Kidney (tissue), 14 donors: ENCODE measurements around the gene LMO1. TPM values are rescaled to one million over a fixed set of nuclear protein-coding genes. Genes with fewer than 3 reads are reported as not detected.

Experiments
- DNase-seq, 5 donors: peaks; one replicate each; pipeline ENCODE4 v3.0.0-alpha.2; 2013 to 2020
- FAIRE-seq: peaks from 2 replicates; lab custom pipeline; 2012; peaks lifted over from hg19 to GRCh38; lab: Jason Lieb, UNC
- H3K27ac ChIP-seq, 2 donors: one replicate each; pipeline ENCODE4 v1.7.0; 2013; ENCODE audit warnings: low read depth in 2 of 2, low read length in 2 of 2, inconsistent platforms in 1 of 2
- H3K27me3 ChIP-seq: one replicate; pipeline ENCODE4 v1.7.1; 2013; ENCODE audit warnings: low read length, inconsistent platforms; ENCODE audit not compliant: control insufficient read depth, insufficient read depth
- H3K36me3 ChIP-seq, 3 donors: one replicate each; pipeline versions ENCODE4 v1.7.0 to v1.7.1; 2013; ENCODE audit warnings: low read length in 3 of 3, control low read depth in 1 of 3, inconsistent platforms in 1 of 3; ENCODE audit not compliant: insufficient read depth in 3 of 3, control insufficient read depth in 2 of 3
- H3K4me1 ChIP-seq, 3 donors: one replicate each; pipeline versions ENCODE4 v1.7.0 to v1.7.1; 2013; ENCODE audit warnings: low read length in 3 of 3, inconsistent platforms in 1 of 3, low read depth in 1 of 3; ENCODE audit not compliant: control insufficient read depth in 2 of 3, insufficient read depth in 2 of 3
- H3K4me3 ChIP-seq, 3 donors: one replicate each; pipeline versions ENCODE4 v1.7.0 to v1.8.1; 2013; ENCODE audit warnings: low read length in 3 of 3, control low read depth in 1 of 3, inconsistent platforms in 1 of 3
- H3K9ac ChIP-seq, 3 donors: one replicate each; pipeline versions ENCODE4 v1.7.0 to v1.7.1; 2013; ENCODE audit warnings: low read length in 3 of 3, control low read depth in 1 of 3, inconsistent platforms in 1 of 3
- H3K9me3 ChIP-seq, 3 donors: one replicate each; pipeline versions ENCODE4 v1.7.0 to v1.7.1; 2013; ENCODE audit warnings: low read length in 3 of 3, control low read depth in 1 of 3, inconsistent platforms in 1 of 3; ENCODE audit not compliant: control insufficient read depth in 2 of 3, insufficient read depth in 1 of 3
- intact Hi-C: fragments of 100-400 bp; cut with DNase I; formaldehyde crosslinking; loops from one replicate; pipeline ENCODE4 v1.11.1; 2022
- polyA plus RNA-seq: library from polyadenylated mRNA; stranded (reverse); fragments of 350-450 nt; fragmentation: Illumina TruSeq; extraction: RNeasy Lipid Tissue Mini Kit (QIAGEN cat#74804); gene quantifications from one replicate; pipeline ENCODE4 v1.2.3, GENCODE V29; 2014; ENCODE audit warnings: low read depth, low replicate concordance; ENCODE audit not compliant: insufficient read depth
- total RNA-seq: library from RNA; stranded (reverse); fragmentation: NEBNext Ultra II Directional; extraction: Animal tissue kit (Norgen Biotek cat#: 25700); gene quantifications from one replicate; pipeline ENCODE4 v1.2.1, GENCODE V29; 2021
- TF ChIP-seq, protein P1 (sequence below): IDR thresholded peaks from 3 replicates; pipeline ENCODE4 v1.5.1; 2012; ENCODE audit warnings: mild to moderate bottlenecking, moderate library complexity, borderline replicate concordance; ENCODE audit not compliant: insufficient read depth; ENCODE audit errors: extremely low read depth
- donor health status: control.
- donor health status: control.
- donor health status: control.
- donor health status: control.
- donor health status: control.
- donor health status: DM: yes; HTN: yes; CAD: no.
- donor health status: Normal renal cell carcinoma (clear cell type).

LMO1 gene
- total and polyA plus RNA-seq, 2 donors from 2014 or later = 0.95 TPM; not detected in 1

DNA sequence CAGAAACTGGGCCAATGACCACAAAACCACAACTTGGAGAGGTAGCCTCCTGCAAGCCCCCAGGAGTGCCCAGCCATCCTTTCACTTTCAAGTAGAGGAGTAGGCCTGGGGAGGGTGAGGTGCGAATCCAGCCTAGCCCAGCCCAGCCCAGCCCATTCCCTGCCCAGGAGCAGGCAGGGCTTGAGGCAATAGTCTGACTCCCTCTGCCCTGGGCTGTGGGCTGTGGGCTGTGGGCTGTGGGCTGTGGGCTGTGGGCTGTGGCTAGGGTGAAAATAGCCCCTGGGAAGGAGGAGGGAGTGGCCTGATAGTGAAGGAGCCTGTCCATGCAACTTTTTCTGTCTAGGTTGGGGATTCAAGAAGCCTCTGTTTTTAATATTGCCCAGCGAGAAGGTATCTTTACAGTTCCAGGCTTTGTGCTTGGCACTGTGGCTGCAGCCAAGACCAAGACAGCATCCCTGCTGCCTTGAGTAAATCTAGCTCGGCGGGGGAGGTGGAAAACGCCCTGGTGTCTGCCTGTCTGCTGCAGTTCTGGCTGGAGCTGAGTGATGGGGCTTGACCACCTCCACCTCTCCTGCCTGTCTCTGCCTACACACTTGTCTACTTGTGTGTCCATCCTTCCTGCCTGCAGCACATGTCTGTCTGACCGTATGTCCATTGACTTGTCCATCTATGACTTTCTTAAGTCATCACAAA, 40.7 kb downstream of the LMO1 start:
- Histone ChIP-seq H3K36me3 (no peaks in the 10 kb centered on the region), H3K27me3 (no peaks in the 10 kb centered on the region), H3K9me3 (no peaks in the 10 kb centered on the region), H3K4me3 (no peak overlapping the region), H3K4me1 (no peaks in the 10 kb centered on the region), H3K27ac (no peak overlapping the region), H3K9ac (no peak overlapping the region)
- intact Hi-C loops = loop anchor here (5.0 kb wide), 1 partner anchor 344 kb away; no protein-coding TSS in a partner anchor
- no peak for FAIRE-seq
- DNase-seq = peak in 1 of 5 donors; percentile 60
- TF ChIP-seq, protein P1, sequence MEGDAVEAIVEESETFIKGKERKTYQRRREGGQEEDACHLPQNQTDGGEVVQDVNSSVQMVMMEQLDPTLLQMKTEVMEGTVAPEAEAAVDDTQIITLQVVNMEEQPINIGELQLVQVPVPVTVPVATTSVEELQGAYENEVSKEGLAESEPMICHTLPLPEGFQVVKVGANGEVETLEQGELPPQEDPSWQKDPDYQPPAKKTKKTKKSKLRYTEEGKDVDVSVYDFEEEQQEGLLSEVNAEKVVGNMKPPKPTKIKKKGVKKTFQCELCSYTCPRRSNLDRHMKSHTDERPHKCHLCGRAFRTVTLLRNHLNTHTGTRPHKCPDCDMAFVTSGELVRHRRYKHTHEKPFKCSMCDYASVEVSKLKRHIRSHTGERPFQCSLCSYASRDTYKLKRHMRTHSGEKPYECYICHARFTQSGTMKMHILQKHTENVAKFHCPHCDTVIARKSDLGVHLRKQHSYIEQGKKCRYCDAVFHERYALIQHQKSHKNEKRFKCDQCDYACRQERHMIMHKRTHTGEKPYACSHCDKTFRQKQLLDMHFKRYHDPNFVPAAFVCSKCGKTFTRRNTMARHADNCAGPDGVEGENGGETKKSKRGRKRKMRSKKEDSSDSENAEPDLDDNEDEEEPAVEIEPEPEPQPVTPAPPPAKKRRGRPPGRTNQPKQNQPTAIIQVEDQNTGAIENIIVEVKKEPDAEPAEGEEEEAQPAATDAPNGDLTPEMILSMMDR = no peak

DNA sequence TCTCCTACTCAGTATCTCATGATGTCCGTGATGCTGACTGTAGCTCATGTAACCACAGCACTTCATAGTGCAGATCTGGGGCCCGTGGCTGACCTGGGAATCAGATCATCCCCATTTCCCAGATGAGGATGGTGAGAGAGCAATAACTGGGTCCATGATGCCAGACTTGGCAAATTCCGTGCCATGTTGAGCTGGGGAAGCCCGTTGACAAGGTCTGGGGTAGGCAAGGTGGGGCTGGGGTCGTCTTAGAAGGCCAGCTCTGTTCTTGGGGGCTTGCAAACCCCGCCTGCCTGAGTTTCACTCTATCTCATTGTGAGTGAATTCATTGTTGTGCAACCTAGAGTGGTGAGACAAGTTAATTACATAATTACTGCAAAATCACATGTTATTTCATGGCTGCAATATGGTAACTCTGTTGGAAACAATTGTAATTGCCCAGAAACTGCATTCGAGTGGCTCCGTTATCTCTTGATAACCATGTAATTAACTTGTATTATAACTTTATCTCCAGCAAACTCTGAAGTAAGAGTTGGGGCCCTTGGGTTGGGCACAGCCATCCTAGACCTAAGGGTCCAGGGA, 41.7 kb downstream of the LMO1 start:
- H3K27ac ChIP-seq = no peak overlapping the region
- DNase-seq (no peak), FAIRE-seq (no peak)
- no peak overlapping the region for H3K9ac ChIP-seq
- H3K27me3 ChIP-seq = no peaks in the 10 kb centered on the region
- TF ChIP-seq, protein P1 = no peak
- intact Hi-C loops = loop anchor here (5.0 kb wide), 1 partner anchor 345 kb away; no protein-coding TSS in a partner anchor
- H3K36me3 ChIP-seq = no peaks in the 10 kb centered on the region
- H3K4me1 ChIP-seq = no peaks in the 10 kb centered on the region
- H3K4me3 ChIP-seq = no peak overlapping the region
- no peaks in the 10 kb centered on the region for H3K9me3 ChIP-seq

DNA sequence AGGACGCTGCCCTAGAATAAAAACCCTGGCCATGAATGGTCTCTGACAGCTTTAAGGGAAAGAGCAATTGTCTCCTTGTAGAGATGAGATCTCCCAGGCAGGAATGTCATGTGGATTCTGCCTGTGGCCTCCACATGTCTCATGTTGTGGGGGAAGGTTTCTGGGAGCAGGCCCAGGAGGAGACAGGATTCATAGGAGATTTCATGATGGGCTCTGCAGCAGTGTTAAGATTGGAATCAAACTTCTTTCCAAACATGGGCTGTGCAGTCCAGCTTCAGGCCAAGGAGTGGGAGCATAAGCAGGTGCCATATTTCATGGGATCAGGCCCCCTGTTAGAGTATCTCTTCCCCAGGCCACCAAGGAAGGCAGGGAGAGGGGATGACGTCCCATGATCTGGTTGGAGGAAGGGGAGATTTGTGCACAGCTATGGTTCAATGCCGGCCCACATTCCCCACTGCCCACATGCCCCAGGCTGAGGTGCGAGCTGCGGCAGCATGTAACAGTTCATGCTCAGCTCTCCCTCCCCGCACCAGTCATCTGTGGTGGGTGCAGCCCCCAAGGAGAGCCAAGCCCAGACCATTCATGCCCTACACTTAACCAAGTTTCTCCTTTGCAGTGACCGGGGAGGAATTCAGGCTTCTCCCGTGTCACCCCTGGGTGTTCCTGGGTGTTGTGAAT, 42.5 kb downstream of the LMO1 start:
- Histone ChIP-seq H3K27me3 (no peaks in the 10 kb centered on the region), H3K9ac (no peak overlapping the region), H3K9me3 (no peaks in the 10 kb centered on the region), H3K4me3 (no peak overlapping the region), H3K36me3 (no peaks in the 10 kb centered on the region), H3K27ac (no peak overlapping the region), H3K4me1 (no peaks in the 10 kb centered on the region)
- FAIRE-seq = no peak
- peak in 1 of 5 donors; percentile 34 for DNase-seq
- TF ChIP-seq, protein P1 = no peak
- intact Hi-C loops = loop anchor here (5.0 kb wide), 1 partner anchor 346 kb away; no protein-coding TSS in a partner anchor
